ACHN (cell line): Measurements from ENCODE around the gene PLA2G4E.

Experiments
- DNase-seq: peaks from one replicate; pipeline ENCODE4 v3.0.0-alpha.2; 2015
- in situ Hi-C: cut with HindIII; loops from 2 replicates; pipeline ENCODE4 v1.10.0; 2017; ENCODE audit warnings: low sequenced_read_pairs, low pct_ligation_motif_present, low pct_unique_long_range_greater_than_20kb

Gene PLA2G4E

DNA sequence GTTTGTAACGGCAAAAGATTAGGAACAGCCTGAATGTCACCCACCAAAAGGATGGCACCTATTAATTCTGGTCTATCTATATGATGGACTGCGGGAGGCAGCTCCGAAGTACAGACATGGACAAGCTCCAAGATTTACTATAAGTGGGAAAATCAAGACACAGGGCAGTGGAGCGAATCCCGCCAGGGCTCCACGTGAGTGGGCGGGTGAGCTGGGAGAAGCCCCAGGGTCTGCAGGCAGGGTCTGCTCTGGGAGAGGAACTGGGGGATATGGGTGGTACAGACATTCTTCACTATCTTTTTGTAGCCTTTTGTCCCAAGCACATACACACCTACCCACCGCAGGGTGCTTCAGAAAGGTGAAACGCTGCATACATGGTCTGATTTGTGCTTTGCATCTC, 88.7 kb downstream of the PLA2G4E start:
- DNase-seq, result no peak
- in situ Hi-C loops, result no loop called here
